ENCODE results near the gene JARID2. TPM values are rescaled to one million over a fixed set of nuclear protein-coding genes. Genes with fewer than 3 reads are reported as not detected.

Gene JARID2
- total and polyA plus RNA-seq, 4 donors: 1.4 to 12.3 (median 3.4) TPM

DNA sequence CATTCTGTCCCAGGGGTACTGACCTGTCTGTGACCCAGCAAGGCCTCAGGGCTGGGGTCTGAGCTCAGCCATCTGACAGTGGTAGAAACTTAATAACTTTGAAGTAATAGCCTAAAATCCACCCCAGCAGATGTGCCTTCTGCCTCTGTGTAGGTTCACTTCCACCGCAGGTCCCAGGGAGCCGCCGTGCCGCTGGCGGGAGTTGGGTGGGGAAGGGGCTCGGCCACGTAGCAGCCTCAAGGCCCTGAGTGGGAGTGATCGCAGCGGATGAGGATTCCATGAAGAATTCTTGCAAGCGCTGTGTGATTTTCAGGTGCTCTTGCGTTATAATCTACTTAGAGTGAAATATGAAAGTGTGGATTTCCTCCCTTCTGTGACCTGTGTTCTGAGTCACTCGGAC, 253.3 kb downstream of the JARID2 start (continued):
- TF ChIP-seq REST (IDR thresholded peaks at IDR 0.05) (no peak), GABPA (IDR thresholded peaks at IDR 0.05 in 1 of 2, conservative IDR thresholded peaks at IDR 0.05 in 1 of 2) (no peak), EGR1 (IDR thresholded peaks at IDR 0.05; ENCODE audit: low read depth in 2 of 2) (no peak), FOXA1 (IDR thresholded peaks at IDR 0.05) (no peak), NR2F2 (IDR thresholded peaks at IDR 0.05) (no peak), CTCF (IDR thresholded peaks at IDR 0.05; ENCODE audit: low read depth, low read length, missing input control) (no peak), FOXA2 (IDR thresholded peaks at IDR 0.05) (no peak), RXRA (IDR thresholded peaks at IDR 0.05) (no peak), TAF1 (conservative IDR thresholded peaks at IDR 0.05) (no peak), HNF4A (conservative IDR thresholded peaks at IDR 0.05) (no peak)

GRCh38 chr6:15499591-15499990, 253.7 kb downstream of the JARID2 start:
- Histone ChIP-seq H3K27me3 (ENCODE audit: control insufficient read depth in 4 of 4, insufficient read depth in 4 of 4, low read length in 3 of 4) (no peaks in the 10 kb centered on the region), H3K9me3 (ENCODE audit: control insufficient read depth in 4 of 4, low read length in 3 of 4) (no peaks in the 10 kb centered on the region), H3K4me3 (ENCODE audit: low read depth in 1 of 3, low read length in 3 of 3) (no peak overlapping the region), H3K4me1 (ENCODE audit: control insufficient read depth in 4 of 4, insufficient read depth in 4 of 4, low read length in 3 of 4) (peaks cover 2 to 8% (median 4%) of the 10 kb centered on the region in 4 donors), H3K9ac (ENCODE audit: low read depth in 1 of 2, low read length in 2 of 2) (no peak overlapping the region), H3K36me3 (ENCODE audit: control insufficient read depth in 4 of 4, insufficient read depth in 3 of 4, low read depth in 1 of 4, low read length in 3 of 4) (peaks cover 5 to 22% (median 9%) of the 10 kb centered on the region in 4 donors), H3K27ac (ENCODE audit: low read depth in 1 of 2, low read length in 2 of 2) (no peak overlapping the region)
- no peak for TF ChIP-seq YY1 (IDR thresholded peaks at IDR 0.05)
- no peak for TF ChIP-seq EGR1 (IDR thresholded peaks at IDR 0.05; ENCODE audit: low read depth in 2 of 2)
- no peak for TF ChIP-seq FOXA2 (IDR thresholded peaks at IDR 0.05)
- TF ChIP-seq MAX (IDR thresholded peaks at IDR 0.05): no peak
- no peak for TF ChIP-seq RAD21 (IDR thresholded peaks at IDR 0.05)
- no peak for TF ChIP-seq CTCF (IDR thresholded peaks at IDR 0.05; ENCODE audit: low read depth, low read length, missing input control)
- TF ChIP-seq TAF1 (conservative IDR thresholded peaks at IDR 0.05): no peak
- TF ChIP-seq RXRA (IDR thresholded peaks at IDR 0.05): no peak
- TF ChIP-seq SP1 (IDR thresholded peaks at IDR 0.05): no peak
- TF ChIP-seq NR2F2 (IDR thresholded peaks at IDR 0.05): no peak
- no peak for TF ChIP-seq REST (IDR thresholded peaks at IDR 0.05)
- TF ChIP-seq, protein P1, sequence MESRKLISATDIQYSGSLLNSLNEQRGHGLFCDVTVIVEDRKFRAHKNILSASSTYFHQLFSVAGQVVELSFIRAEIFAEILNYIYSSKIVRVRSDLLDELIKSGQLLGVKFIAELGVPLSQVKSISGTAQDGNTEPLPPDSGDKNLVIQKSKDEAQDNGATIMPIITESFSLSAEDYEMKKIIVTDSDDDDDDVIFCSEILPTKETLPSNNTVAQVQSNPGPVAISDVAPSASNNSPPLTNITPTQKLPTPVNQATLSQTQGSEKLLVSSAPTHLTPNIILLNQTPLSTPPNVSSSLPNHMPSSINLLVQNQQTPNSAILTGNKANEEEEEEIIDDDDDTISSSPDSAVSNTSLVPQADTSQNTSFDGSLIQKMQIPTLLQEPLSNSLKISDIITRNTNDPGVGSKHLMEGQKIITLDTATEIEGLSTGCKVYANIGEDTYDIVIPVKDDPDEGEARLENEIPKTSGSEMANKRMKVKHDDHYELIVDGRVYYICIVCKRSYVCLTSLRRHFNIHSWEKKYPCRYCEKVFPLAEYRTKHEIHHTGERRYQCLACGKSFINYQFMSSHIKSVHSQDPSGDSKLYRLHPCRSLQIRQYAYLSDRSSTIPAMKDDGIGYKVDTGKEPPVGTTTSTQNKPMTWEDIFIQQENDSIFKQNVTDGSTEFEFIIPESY (IDR thresholded peaks at IDR 0.05): no peak
- no peak for TF ChIP-seq GABPA (IDR thresholded peaks at IDR 0.05 in 1 of 2, conservative IDR thresholded peaks at IDR 0.05 in 1 of 2)
- no peak for TF ChIP-seq HNF4A (conservative IDR thresholded peaks at IDR 0.05)
- WGBS: 96% methylated on average over 9 of the region's 9 CpGs
- no peak for DNase-seq (ENCODE audit: low spot score)

All from liver (tissue), 9 donors.